CD4-positive, alpha-beta T cell treated with Interleukin-12 subunit alpha and Interleukin-12 subunit beta, for 1 hour (primary cell): Measurements from ENCODE around the gene GPC5.

Experiments
- DNase-seq: peaks from one replicate; pipeline ENCODE4 v3.0.0-alpha.2; 2020

GPC5 gene

GRCh38 chr13:91540158-91540736 lies 141.8 kb downstream of the GPC5 start:
- no peak for DNase-seq

DNA sequence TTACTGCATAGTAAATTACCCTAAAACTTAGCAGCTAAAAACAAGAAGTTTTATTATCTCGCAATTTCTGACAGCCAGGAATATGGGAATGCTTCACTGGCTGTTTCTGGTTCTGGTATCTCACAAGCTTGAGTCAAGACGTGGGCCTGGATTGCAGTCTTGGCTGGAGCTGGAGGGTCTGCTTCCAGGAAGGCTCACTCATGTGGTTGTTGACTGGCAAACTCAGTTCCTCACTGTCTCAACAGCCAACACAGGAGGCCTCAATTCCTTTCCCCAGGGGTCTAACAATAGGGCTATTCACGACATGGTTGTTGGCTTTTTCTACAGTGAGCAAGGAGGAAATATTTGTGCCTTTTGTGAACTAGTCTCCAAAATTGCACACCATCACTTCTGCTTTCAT lies 146.3 kb downstream of the GPC5 start:
- DNase-seq: no peak

DNA sequence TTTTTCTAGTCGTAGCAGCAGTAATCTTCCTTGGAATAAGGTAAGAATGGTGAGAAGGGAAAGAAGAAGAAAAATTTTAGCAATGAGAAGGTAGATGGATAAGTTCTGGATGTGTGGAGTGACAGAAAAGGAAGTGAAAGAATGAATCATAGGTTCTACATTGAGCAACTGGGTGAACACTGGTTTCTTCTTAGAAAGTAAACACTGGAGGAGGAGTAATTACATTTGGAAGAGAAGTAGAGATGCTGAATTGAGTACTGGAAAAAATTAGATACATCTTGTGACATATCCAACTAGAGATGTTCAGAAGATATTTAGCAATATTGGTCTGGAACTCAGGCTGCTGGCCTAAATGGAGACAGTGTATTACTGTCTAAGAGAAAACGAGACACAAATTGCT lies 148.5 kb downstream of the GPC5 start:
- DNase-seq: no peak

- DNase-seq: no peak
Measured at GRCh38 chr13:91553584-91553983, 155.2 kb downstream of the GPC5 start.

GRCh38 chr13:91554101-91554500 lies 155.7 kb downstream of the GPC5 start:
- DNase-seq: no peak

DNA sequence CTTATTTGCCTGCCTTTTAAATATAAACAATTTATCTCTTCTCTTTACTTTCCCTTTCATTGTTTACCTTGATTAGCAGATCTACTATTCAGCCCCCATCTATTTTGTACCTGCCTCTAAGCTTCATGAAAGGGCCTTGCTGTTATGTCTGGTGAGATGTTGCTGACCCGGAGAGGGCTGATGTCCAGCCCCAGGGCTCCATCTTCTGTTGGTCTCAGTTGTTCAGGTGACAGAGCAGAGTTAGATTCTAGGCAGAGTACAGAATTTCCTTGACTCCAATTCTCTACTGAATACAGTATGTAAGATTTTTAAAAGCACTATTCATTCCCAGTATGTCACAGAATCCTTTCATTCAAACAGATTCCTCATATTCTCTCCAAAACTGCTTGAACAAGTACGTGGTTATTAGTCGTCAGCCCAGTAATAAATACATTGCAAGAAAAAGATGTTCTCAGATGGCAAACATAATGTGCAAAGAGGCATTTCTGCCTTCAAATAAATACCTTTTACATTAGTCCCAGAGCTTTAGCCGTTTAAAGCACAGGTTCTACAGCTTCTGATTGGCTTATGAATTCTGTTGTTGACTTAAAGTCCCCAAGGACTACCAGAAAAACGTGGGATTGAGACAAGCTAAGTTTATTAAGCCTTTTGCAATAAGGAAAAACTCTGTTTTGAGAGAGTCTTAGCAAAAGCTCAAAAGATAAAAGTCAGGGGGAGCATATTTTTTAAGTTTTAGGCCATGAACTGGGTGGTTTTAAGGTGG lies 159.1 kb downstream of the GPC5 start:
- no peak for DNase-seq

GRCh38 chr13:91563799-91564198 lies 165.4 kb downstream of the GPC5 start:
- DNase-seq: no peak

GRCh38 chr13:91564396-91564795 lies 166.0 kb downstream of the GPC5 start:
- no peak for DNase-seq

DNA sequence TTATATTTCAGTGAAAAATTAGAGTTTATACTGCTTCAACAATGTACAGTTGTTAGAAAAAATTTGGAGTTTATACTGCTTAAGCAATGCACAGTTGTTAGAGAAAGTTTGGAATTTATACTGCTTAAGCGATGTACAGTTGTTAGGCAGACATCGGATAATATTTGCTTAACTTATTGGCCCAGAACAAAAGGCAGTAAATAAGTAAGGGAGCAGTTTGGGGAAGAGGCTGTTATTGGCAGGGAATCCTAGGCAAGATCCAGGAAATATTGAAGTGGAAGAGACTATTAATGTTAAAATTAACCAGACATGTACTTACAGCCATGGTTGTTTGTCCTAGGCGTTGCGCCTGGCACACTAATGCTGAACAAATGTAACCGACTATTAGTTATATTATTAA lies 166.9 kb downstream of the GPC5 start:
- DNase-seq: no peak

DNA sequence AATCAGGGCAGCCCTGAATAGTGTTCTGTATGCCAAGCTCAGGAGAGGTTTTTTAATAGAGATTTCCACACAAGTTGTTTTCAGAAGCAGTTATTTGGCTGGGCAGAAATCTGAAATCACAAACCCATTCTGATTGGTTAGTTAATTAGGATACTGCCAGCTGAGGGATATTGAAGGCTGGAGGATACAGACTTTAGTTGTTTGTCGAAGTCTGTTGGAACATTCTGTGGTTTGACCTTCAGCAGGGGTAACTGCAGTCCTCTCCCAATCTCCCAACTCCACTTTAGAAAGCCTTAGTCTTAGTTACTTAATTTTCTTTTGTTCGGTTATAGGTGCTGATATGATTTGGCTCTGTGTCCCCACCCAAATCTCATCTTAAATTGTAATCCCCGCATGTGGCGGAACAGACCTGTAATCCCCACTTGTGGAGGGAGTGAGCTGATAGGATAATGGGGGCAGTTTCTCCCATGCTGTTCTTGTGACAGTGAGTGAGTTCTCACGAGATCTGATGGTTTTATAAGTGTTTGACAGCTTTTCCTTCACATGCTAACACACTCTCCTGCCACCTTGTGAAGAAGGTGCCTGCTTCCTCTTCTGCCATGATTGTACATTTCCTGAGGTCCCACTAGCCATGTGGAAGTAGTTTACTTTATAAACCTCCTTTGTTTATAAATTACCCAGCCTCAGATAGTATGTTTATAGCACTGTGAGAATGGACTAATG lies 169.2 kb downstream of the GPC5 start:
- no peak for DNase-seq

DNA sequence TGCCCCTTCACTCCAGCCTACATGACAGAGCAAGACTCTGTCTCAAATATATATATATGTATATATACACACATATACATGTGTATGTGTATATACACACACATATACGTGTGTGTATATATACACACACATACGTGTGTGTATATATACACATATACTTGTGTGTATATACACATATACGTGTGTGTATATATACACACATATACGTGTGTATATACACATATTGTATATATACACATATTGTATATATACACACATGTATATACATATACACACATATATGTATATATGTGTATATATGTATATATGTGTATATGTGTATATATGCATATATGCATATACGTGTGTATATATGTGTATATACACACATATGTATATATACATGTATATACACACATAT lies 173.3 kb downstream of the GPC5 start:
- no peak for DNase-seq

DNA sequence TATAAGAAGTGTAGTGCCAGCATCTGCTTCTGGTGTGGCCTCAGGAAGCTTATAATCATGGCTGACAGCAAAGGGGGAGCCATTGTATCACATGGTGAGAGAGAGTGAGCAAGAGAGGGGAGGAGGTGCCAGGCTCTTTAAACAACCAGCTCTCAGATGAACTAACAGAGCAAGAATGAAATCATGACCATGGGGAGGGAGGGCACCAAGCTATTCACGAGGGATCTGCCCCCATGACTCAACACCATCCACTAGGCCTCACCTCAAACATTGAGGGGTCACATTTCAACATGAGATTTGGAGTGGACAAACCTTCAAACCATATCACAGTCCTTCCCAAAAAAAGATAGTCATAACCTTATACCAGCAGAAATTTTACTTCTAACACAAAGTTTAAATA lies 174.0 kb downstream of the GPC5 start:
- DNase-seq: no peak

- DNase-seq: no peak
Measured at GRCh38 chr13:91572944-91573598, 174.7 kb downstream of the GPC5 start.

GRCh38 chr13:91574766-91575165 lies 176.3 kb downstream of the GPC5 start:
- no peak for DNase-seq

DNA sequence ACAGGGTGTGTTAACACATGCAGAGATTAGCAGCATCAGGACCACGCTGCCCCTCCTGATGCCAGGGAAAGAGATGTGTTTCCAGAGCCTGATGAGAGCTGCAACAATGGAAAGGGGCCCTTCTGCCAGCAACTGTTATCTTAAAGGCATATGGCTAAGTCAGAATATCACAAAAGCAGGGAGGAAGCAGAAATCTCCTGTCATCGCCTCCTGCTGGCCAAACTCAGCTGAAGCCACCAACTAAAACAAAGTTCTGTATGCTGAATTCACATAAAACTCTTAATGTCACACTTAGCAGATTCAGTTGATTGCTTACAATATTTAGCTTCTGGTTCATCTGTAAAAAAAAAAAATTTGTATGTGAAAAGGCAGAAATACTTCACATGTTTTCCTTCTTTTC lies 178.2 kb downstream of the GPC5 start:
- no peak for DNase-seq

DNA sequence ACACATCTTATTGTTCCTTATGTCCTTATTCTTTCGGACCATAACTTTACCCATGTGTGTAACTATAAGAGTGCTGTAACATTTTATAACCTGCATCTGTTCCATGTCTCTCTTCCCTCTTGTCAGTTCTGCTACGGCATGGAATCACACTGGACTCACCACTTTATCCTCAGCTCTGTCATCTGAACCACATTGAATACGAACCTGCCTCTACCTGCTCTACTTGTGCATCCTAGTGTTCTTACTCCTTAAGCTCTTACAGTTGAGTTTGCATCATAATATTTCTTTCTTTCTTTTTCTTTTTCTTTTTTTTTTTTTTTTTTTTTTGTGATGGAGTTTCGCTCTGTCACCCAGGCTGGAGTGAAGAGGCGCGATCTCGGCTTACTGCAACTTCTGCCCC lies 180.9 kb downstream of the GPC5 start:
- DNase-seq: no peak

DNA sequence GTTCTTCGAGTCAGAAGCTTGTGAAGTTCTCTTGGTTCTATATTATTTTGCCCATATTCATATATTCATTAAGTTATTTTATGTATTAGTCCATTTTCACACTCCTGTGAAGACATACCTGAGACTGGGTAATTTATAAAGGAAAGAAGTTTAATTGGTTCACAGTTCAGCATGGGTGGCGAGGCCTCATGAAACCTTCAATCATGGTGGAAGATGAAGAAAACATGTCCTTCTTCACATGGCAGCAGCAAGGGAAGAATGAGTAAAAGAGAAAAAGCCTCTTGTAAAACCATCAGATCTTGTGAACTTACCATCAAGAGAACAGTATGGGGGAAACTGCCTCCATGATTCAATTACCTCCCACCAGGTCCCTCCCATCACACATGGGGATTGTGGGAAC lies 182.3 kb downstream of the GPC5 start:
- no peak for DNase-seq

DNA sequence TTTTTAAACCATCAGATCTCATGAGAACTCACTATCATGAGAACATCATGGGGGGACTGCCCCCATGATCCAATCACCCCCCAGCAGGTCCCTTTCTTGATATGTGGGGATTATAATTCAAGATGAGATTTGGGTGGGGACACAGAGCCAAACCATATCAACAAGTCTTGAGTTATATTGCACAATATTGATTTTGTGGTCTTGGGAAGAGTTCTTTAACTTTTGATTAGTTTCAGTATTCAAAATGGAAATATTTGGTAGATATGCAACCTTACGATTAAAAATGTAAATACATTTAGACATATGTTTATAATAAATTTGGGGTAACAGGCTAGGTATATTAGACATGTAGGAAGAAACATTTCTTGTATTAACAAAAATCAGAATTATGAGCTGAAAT lies 188.2 kb downstream of the GPC5 start:
- DNase-seq: no peak

GRCh38 chr13:91588541-91588940 lies 190.1 kb downstream of the GPC5 start:
- DNase-seq: no peak

DNA sequence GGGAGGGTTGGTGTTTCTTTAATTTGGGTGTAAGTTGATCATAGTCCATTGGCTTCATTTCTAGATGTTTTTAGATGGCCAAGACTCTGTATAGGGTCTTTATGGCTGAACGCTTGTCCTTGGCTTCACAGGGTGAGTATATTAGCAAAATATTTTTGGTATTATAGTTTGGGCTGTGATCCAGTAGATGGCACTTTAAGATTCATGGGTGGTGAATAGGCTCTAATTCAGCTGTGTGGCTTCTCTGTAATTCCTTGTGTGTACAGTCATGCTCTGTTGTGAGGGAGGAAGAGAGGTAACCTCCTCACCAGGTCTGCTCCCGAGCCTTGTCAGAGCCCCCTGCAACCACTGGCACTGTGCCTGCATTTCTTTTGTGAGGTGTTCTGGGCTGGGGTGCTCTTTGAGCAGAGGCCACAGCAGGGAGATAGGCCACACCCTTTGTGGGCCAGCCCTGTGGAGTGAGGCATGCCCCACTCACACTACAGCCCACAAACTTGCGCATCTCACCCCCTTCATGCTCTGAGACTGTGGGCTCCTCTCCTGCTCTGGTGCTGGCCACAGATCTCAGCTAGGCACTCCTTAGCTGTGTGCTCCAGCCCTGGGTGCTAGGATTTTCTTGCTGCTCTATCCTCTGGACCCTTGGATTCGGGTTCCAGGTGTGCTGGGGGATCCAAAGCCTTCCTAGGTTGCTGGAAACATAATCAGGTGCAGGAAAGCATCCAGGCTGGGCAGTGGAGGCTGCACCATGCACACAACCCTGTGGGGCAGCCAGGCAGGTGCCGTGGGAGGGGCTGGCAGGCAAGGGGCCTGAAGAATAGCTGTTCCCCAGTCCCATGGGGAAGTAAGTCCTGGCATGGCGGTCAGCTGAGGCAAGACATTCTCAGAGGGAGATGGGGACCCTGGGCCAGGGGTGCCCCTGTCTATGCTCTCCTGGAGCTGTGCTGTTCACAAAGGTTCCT lies 193.9 kb downstream of the GPC5 start:
- DNase-seq: no peak

GRCh38 chr13:91593456-91593855 lies 195.0 kb downstream of the GPC5 start:
- no peak for DNase-seq

DNA sequence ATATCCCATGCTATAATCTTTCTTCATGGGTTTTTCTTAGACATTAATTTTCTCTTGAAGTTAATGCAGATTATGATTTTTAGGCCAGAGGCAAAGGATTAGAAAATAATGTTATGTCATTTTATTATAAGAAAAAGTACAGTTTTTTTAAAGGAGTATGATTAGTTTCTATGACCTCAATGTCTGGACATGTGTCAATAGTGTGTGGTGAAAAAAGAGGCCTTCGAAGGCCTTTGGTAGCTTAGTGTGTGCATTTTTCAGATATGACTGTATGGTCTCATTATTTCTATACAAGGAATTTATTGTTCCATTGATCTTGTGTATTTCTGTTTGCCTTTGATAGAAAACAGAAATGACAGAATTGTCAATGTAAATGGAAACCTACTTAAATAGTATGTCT lies 195.6 kb downstream of the GPC5 start:
- no peak for DNase-seq

DNA sequence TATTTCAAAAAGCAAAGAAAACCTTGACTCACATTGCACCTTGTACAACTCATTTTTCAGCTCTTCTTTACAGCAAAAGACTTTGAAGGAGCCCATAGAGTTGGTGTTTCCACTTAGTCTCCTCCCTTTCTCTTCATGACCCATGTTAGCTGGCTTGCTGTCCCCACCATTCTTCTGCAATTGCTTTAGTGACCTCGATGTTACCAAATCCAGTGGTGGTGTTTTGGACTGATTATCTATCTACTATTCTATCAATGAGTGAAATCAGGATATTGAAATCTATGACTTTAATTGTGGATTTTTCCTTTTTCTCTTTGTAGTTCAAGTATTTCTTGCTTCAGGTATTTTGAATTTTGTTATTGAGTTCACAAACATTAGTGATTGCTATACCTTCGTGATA lies 197.3 kb downstream of the GPC5 start:
- DNase-seq: no peak
